ENCODE data around the gene ABCC10.

The ABCC10 gene

DNA sequence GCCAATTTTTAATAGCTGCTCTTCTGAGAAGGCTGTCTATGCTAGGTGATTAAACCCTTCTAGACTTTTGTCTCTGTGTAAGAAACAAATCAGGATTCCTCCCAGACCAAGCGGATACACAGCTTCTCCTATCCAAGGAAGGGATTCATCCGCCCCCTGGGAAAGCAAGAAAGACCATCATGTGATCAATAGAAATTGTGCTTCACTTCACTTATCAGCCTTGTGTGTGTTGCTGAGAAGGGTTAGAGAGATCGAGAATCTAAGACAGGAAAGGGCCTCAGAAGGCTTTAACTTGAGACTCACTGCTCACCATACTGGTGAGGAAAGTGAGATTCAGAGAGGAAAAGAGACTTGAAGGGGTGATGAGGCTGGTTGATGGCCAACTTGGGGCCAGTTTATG is 1.5 kb downstream of the ABCC10 start:
- H3K9me3 ChIP-seq (ENCODE audit: low read length), result no peaks in the 10 kb centered on the region
- H2AFZ ChIP-seq (ENCODE audit: low read length), result no peak overlapping the region
- no peak overlapping the region for H3K27ac ChIP-seq (ENCODE audit: low read depth, low read length, poor library complexity, severe bottlenecking)
- no peaks in the 10 kb centered on the region for H3K9me2 ChIP-seq (ENCODE audit: low read depth, low read length)
- H3F3A ChIP-seq (ENCODE audit: insufficient read depth, low read length), result no peaks in the 10 kb centered on the region
- no peaks in the 10 kb centered on the region for H3K27me3 ChIP-seq (ENCODE audit: insufficient read depth, low read length)
- peak overlapping the region; percentile 93 for H3K4me2 ChIP-seq (ENCODE audit: low read length)
- peak overlapping the region; percentile 97 for H3K9ac ChIP-seq (ENCODE audit: low read length)
- H4K20me1 ChIP-seq (ENCODE audit: insufficient read depth, low read length), result no peaks in the 10 kb centered on the region
- 0 out of 2 replicates have a peak, but pooled peaks cover 7% of the 10 kb centered on the region for H3K79me2 ChIP-seq (ENCODE audit: insufficient read depth, low read length)
- peak overlapping the region; percentile 99 for H3K4me3 ChIP-seq (ENCODE audit: low read depth, low read length, poor library complexity, severe bottlenecking)
- H3K4me1 ChIP-seq (ENCODE audit: insufficient read depth, low read length, severe bottlenecking), result peaks cover 21% of the 10 kb centered on the region
- H3K36me3 ChIP-seq (ENCODE audit: insufficient read depth, low read length), result peaks cover 17% of the 10 kb centered on the region; the same call in 1 of the 2 replicates
- no peak for TF ChIP-seq EZH2 (IDR thresholded peaks at IDR 0.05; ENCODE audit: borderline replicate concordance, low read length)
- TF ChIP-seq, protein P1, sequence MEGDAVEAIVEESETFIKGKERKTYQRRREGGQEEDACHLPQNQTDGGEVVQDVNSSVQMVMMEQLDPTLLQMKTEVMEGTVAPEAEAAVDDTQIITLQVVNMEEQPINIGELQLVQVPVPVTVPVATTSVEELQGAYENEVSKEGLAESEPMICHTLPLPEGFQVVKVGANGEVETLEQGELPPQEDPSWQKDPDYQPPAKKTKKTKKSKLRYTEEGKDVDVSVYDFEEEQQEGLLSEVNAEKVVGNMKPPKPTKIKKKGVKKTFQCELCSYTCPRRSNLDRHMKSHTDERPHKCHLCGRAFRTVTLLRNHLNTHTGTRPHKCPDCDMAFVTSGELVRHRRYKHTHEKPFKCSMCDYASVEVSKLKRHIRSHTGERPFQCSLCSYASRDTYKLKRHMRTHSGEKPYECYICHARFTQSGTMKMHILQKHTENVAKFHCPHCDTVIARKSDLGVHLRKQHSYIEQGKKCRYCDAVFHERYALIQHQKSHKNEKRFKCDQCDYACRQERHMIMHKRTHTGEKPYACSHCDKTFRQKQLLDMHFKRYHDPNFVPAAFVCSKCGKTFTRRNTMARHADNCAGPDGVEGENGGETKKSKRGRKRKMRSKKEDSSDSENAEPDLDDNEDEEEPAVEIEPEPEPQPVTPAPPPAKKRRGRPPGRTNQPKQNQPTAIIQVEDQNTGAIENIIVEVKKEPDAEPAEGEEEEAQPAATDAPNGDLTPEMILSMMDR (IDR thresholded peaks at IDR 0.05; ENCODE audit: low read length), result no peak

DNA sequence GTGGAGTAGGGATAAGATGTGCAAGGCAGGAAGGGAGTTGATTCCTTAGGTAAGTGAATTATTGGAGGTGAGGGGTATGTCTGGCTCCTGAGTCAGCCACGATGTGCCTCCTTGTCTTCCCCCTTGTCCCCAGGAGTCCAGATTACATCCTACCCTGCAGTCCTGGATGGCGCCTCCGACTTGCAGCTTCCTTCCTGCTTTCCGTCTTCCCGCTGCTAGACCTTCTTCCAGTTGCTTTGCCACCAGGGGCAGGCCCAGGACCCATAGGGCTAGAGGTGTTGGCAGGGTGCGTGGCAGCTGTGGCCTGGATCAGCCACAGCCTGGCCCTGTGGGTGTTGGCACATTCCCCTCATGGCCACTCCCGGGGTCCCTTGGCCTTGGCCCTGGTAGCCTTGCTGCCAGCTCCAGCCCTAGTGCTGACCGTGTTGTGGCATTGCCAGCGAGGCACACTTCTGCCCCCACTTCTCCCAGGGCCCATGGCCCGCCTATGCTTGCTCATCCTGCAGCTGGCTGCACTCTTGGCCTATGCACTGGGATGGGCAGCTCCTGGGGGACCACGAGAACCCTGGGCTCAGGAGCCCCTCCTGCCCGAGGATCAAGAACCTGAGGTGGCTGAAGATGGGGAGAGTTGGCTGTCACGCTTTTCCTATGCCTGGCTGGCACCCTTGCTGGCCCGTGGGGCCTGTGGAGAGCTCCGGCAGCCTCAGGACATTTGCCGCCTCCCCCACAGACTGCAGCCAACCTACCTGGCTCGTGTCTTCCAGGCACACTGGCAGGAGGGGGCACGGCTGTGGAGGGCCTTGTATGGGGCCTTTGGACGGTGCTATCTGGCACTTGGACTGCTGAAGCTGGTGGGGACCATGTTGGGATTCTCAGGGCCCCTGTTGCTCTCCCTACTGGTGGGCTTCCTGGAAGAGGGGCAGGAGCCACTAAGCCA is 4.9 kb downstream of the ABCC10 start:
- Histone ChIP-seq H3F3A (ENCODE audit: insufficient read depth, low read length) (no peaks in the 10 kb centered on the region), H2AFZ (ENCODE audit: low read length) (no peak overlapping the region), H3K79me2 (ENCODE audit: insufficient read depth, low read length) (0 out of 2 replicates have a peak, but pooled peaks cover 7% of the 10 kb centered on the region)

DNA sequence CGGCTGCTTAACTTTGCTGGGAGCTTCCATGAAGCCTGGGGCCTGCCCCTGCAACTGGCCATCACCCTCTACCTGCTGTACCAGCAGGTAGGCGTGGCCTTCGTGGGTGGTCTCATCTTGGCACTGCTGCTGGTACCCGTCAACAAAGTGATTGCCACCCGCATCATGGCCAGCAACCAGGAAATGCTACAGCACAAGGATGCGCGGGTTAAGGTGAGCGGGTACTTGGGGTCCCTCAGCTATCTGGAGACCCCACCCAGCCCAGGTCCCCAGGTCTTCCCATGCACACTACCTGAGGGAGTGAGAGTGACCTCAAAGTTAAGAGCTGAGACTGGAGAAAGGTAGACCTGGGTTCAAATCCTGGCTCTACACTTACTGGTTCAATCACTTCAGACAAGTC is 5.8 kb downstream of the ABCC10 start:
- Histone ChIP-seq H3K36me3 (ENCODE audit: insufficient read depth, low read length) (peaks cover 44% of the 10 kb centered on the region), H3K27me3 (ENCODE audit: insufficient read depth, low read length) (no peaks in the 10 kb centered on the region), H3K4me1 (ENCODE audit: insufficient read depth, low read length, severe bottlenecking) (peaks cover 16% of the 10 kb centered on the region), H3K9me2 (ENCODE audit: low read depth, low read length) (no peaks in the 10 kb centered on the region), H2AFZ (ENCODE audit: low read length) (no peak overlapping the region), H3K4me3 (ENCODE audit: low read depth, low read length, poor library complexity, severe bottlenecking) (no peak overlapping the region), H3K27ac (ENCODE audit: low read depth, low read length, poor library complexity, severe bottlenecking) (no peak overlapping the region), H3K79me2 (ENCODE audit: insufficient read depth, low read length) (0 out of 2 replicates have a peak, but pooled peaks cover 6% of the 10 kb centered on the region), H3F3A (ENCODE audit: insufficient read depth, low read length) (no peaks in the 10 kb centered on the region), H3K4me2 (ENCODE audit: low read length) (no peak overlapping the region), H4K20me1 (ENCODE audit: insufficient read depth, low read length) (no peaks in the 10 kb centered on the region), H3K9ac (ENCODE audit: low read length) (no peak overlapping the region), H3K9me3 (ENCODE audit: low read length) (no peaks in the 10 kb centered on the region)
- TF ChIP-seq, protein P1 (IDR thresholded peaks at IDR 0.05; ENCODE audit: low read length), result no peak
- TF ChIP-seq EZH2 (IDR thresholded peaks at IDR 0.05; ENCODE audit: borderline replicate concordance, low read length), result no peak

More for the DNA sequence above, 4.9 kb downstream of the ABCC10 start:
- H3K27me3 ChIP-seq (ENCODE audit: insufficient read depth, low read length), result no peaks in the 10 kb centered on the region
- peaks cover 43% of the 10 kb centered on the region for H3K36me3 ChIP-seq (ENCODE audit: insufficient read depth, low read length)
- H3K4me2 ChIP-seq (ENCODE audit: low read length), result no peak overlapping the region
- H3K9me3 ChIP-seq (ENCODE audit: low read length), result no peaks in the 10 kb centered on the region
- H3K4me3 ChIP-seq (ENCODE audit: low read depth, low read length, poor library complexity, severe bottlenecking), result no peak overlapping the region
- TF ChIP-seq EZH2 (IDR thresholded peaks at IDR 0.05; ENCODE audit: borderline replicate concordance, low read length), result no peak
- TF ChIP-seq, protein P1 (IDR thresholded peaks at IDR 0.05; ENCODE audit: low read length), result no peak
- no peaks in the 10 kb centered on the region for H3K9me2 ChIP-seq (ENCODE audit: low read depth, low read length)
- H3K9ac ChIP-seq (ENCODE audit: low read length), result no peak overlapping the region
- peaks cover 17% of the 10 kb centered on the region for H3K4me1 ChIP-seq (ENCODE audit: insufficient read depth, low read length, severe bottlenecking)
- H3K27ac ChIP-seq (ENCODE audit: low read depth, low read length, poor library complexity, severe bottlenecking), result no peak overlapping the region
- no peaks in the 10 kb centered on the region for H4K20me1 ChIP-seq (ENCODE audit: insufficient read depth, low read length)

Measured in OCI-LY1 (cell line).